D721Med (cell line): ENCODE measurements around the gene GEMIN7.

Source experiments
- DNase-seq: peaks from one replicate; pipeline ENCODE4 v3.0.0; 2011; ENCODE audit warnings: low spot score; ENCODE audit not compliant: insufficient read length
- FAIRE-seq: peaks from 2 replicates; lab custom pipeline; 2011; peaks lifted over from hg19 to GRCh38; lab: Jason Lieb, UNC
- CTCF ChIP-seq: IDR thresholded peaks from 2 replicates; pipeline ENCODE4 v1.5.1; 2012; ENCODE audit warnings: mild to moderate bottlenecking, control low read depth; ENCODE audit not compliant: insufficient read depth; ENCODE audit errors: missing control alignments

The GEMIN7 gene

GRCh38 chr19:45135176-45135885 is 56.3 kb downstream of the GEMIN7 start:
- DNase-seq (no peak), FAIRE-seq (no peak)
- TF ChIP-seq CTCF = no peak

GRCh38 chr19:45136507-45137178 is 57.6 kb downstream of the GEMIN7 start:
- TF ChIP-seq CTCF = no peak
- DNase-seq (no peak), FAIRE-seq (no peak)

DNA sequence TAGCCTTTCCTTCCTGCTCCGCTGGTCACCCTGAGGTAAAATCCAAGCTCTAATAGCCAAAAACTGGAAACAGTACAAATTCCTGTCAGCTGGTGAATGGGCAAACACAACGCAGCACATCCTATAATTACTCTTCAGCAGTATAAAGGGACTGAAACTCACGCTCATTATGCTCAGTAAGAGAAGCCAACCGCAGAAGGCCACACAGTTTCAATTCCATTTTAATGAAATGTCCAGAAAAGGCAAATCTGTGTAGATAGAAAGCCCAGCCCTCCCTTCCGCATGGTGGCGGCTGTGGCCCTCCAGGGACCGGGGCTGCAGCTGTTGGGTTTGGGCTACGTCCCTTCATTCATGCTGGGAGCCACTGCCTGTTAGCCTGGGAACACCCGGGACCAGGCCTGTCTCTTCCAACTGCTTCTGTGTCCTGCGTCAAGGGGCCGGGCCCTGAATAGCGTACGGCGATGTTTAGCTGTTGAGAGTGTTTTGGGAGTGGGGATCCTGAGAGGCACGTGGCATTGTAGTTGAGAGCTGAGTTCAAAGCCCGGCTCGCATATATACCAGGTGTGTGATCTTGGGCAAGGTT is 58.2 kb downstream of the GEMIN7 start:
- FAIRE-seq (no peak), DNase-seq (no peak)
- TF ChIP-seq CTCF = no peak

- DNase-seq = no peak
- no peak for FAIRE-seq
- no peak for TF ChIP-seq CTCF
These were observed 59.3 kb downstream of the GEMIN7 start for GRCh38 chr19:45138303-45138751.

GRCh38 chr19:45139286-45140143 is 60.5 kb downstream of the GEMIN7 start:
- no peak for TF ChIP-seq CTCF
- no peak for DNase-seq
- FAIRE-seq = no peak

GRCh38 chr19:45140144-45140503 is 61.1 kb downstream of the GEMIN7 start:
- DNase-seq = no peak
- TF ChIP-seq CTCF = no peak
- no peak for FAIRE-seq
